SKM-1 treated with dmso at 0.1 percent for 144 hours (cell line): ENCODE measurements around the gene ABHD2.

Experiments used
- DNase-seq: peaks from one replicate; lab custom pipeline; 2025; ENCODE audit not compliant: unreplicated experiment; lab: John Stamatoyannopoulos, UW

Gene ABHD2

GRCh38 chr15:89161666-89162065 lies 73.4 kb downstream of the ABHD2 start:
- no peak for DNase-seq

- no peak for DNase-seq
Measured at GRCh38 chr15:89163271-89164055, 75.2 kb downstream of the ABHD2 start.

- no peak for DNase-seq
Measured at GRCh38 chr15:89164712-89165211, 76.5 kb downstream of the ABHD2 start.

- no peak for DNase-seq
Measured at GRCh38 chr15:89165677-89166076, 77.4 kb downstream of the ABHD2 start.

- DNase-seq: no peak
Measured at GRCh38 chr15:89167267-89168176, 79.3 kb downstream of the ABHD2 start.

- no peak for DNase-seq
Measured at GRCh38 chr15:89168316-89168833, 80.1 kb downstream of the ABHD2 start.

- DNase-seq: no peak
Measured at GRCh38 chr15:89170364-89170763, 82.1 kb downstream of the ABHD2 start.

- peak; percentile 21 for DNase-seq
Measured at GRCh38 chr15:89171136-89172072, 83.1 kb downstream of the ABHD2 start.

GRCh38 chr15:89172921-89173320 lies 84.7 kb downstream of the ABHD2 start:
- DNase-seq: no peak

GRCh38 chr15:89174476-89174875 lies 86.2 kb downstream of the ABHD2 start:
- no peak for DNase-seq

- no peak for DNase-seq
Measured at GRCh38 chr15:89175617-89176191, 87.4 kb downstream of the ABHD2 start.

GRCh38 chr15:89177116-89177515 lies 88.9 kb downstream of the ABHD2 start:
- DNase-seq: no peak

- peak; percentile 46 for DNase-seq
Measured at GRCh38 chr15:89177633-89178306, 89.5 kb downstream of the ABHD2 start.

GRCh38 chr15:89178307-89178977 lies 90.2 kb downstream of the ABHD2 start:
- DNase-seq: no peak

GRCh38 chr15:89179966-89180875 lies 92.0 kb downstream of the ABHD2 start:
- no peak for DNase-seq

GRCh38 chr15:89184357-89184756 lies 96.1 kb downstream of the ABHD2 start:
- DNase-seq: no peak

GRCh38 chr15:89184886-89185526 lies 96.8 kb downstream of the ABHD2 start:
- no peak for DNase-seq

GRCh38 chr15:89186803-89187202 lies 98.5 kb downstream of the ABHD2 start:
- DNase-seq: no peak
